GM23338 (cell line): ENCODE measurements around the gene GSDMA. TPM values are rescaled to one million over a fixed set of nuclear protein-coding genes. Genes with fewer than 3 reads are reported as not detected.

Experiments used
- ATAC-seq: fragments of 200-7000 bp; cut with Tn5 transposase; 3 replicates; pipeline ENCODE4 v1.9.1; 2020
- DNase-seq: peaks from one replicate; pipeline ENCODE4 v3.0.0-alpha.2; 2015; ENCODE audit warnings: low spot score
- H2AFZ ChIP-seq: fragments of 200-600 bp; sonication (generic); 2 replicates; pipeline ENCODE4 v1.8.0; 2016; ENCODE audit warnings: antibody characterized with exemption, mild to moderate bottlenecking, moderate library complexity
- H3F3A ChIP-seq: fragments of 200-600 bp; sonication (generic); replicated peaks from 2 replicates; pipeline ENCODE4 v1.8.0; 2017; ENCODE audit warnings: antibody characterized with exemption, mixed run types, low read depth
- H3K27ac ChIP-seq: fragments of 200-600 bp; sonication (generic); 2 replicates; pipeline ENCODE4 v1.6.1; 2016; ENCODE audit warnings: low read depth
- H3K27me3 ChIP-seq: fragments of 200-600 bp; sonication (generic); 2 replicates; pipeline ENCODE4 v1.8.0; 2016; ENCODE audit warnings: mild to moderate bottlenecking, mixed run types, moderate library complexity; ENCODE audit not compliant: insufficient read depth
- H3K36me3 ChIP-seq: fragments of 200-600 bp; sonication (generic); 2 replicates; pipeline ENCODE4 v1.8.0; 2016; ENCODE audit warnings: mild to moderate bottlenecking; ENCODE audit not compliant: insufficient read depth
- H3K4me1 ChIP-seq: fragments of 200-600 bp; sonication (generic); 2 replicates; pipeline ENCODE4 v1.8.0; 2016; ENCODE audit warnings: mild to moderate bottlenecking, moderate library complexity; ENCODE audit not compliant: insufficient read depth
- H3K4me2 ChIP-seq: fragments of 200-600 bp; sonication (generic); 2 replicates; pipeline ENCODE4 v1.7.1; 2017; ENCODE audit warnings: mixed run types
- H3K4me3 ChIP-seq: fragments of 200-600 bp; sonication (generic); 2 replicates; pipeline ENCODE4 v1.6.1; 2016; ENCODE audit warnings: mixed run types
- H3K79me2 ChIP-seq: fragments of 200-600 bp; sonication (generic); replicated peaks from 2 replicates; pipeline ENCODE4 v1.8.0; 2017; ENCODE audit warnings: mild to moderate bottlenecking; ENCODE audit not compliant: insufficient read depth
- H3K9me2 ChIP-seq: fragments of 200-600 bp; sonication (generic); 2 replicates; pipeline ENCODE4 v1.8.0; 2017; ENCODE audit not compliant: insufficient read depth
- H4K20me1 ChIP-seq: fragments of 200-600 bp; sonication (generic); replicated peaks from 2 replicates; pipeline ENCODE4 v1.8.0; 2017; ENCODE audit warnings: mild to moderate bottlenecking; ENCODE audit not compliant: insufficient read depth
- H3K27ac Mint-ChIP-seq: 2 replicates; pipeline ENCODE4 v1.8.0; 2020; ENCODE audit warnings: inconsistent platforms, mild to moderate bottlenecking, moderate library complexity, mixed read lengths
- H3K27me3 Mint-ChIP-seq: 3 replicates; pipeline ENCODE4 v1.8.0; 2022; ENCODE audit warnings: low read depth, mild to moderate bottlenecking, moderate library complexity, mixed read lengths, inconsistent platforms; ENCODE audit not compliant: insufficient read depth, poor library complexity
- H3K36me3 Mint-ChIP-seq: 3 replicates; pipeline ENCODE4 v1.8.0; 2021; ENCODE audit warnings: low read depth, mild to moderate bottlenecking, inconsistent platforms, moderate library complexity, mixed read lengths
- H3K4me1 Mint-ChIP-seq: 3 replicates; pipeline ENCODE4 v1.8.0; 2020; ENCODE audit warnings: mild to moderate bottlenecking, inconsistent platforms, mixed read lengths
- H3K4me3 Mint-ChIP-seq: 3 replicates; pipeline ENCODE4 v1.8.0; 2021; ENCODE audit warnings: moderate library complexity, mild to moderate bottlenecking, inconsistent platforms, mixed read lengths
- H3K9me3 Mint-ChIP-seq: 3 replicates; pipeline ENCODE4 v1.8.0; 2020; ENCODE audit warnings: moderate library complexity, mild to moderate bottlenecking, inconsistent platforms, mixed read lengths
- CREB1 ChIP-seq: fragments of 250-450 bp; sonication (Bioruptor Pico); IDR thresholded peaks from 2 replicates; pipeline ENCODE4 v1.5.0; 2020; ENCODE audit warnings: low read depth, mild to moderate bottlenecking, moderate library complexity
- ETS1 ChIP-seq: IDR thresholded peaks from 2 replicates; pipeline ENCODE4 v1.6.1; 2016; ENCODE audit warnings: antibody characterized with exemption
- EZH2 ChIP-seq: fragments of 200-600 bp; sonication (generic); IDR thresholded peaks from one replicate; pipeline ENCODE4 v1.8.0; 2017; ENCODE audit warnings: antibody characterized with exemption, mild to moderate bottlenecking, low read depth; ENCODE audit not compliant: unreplicated experiment
- EZH2phosphoT487 ChIP-seq: fragments of 200-600 bp; sonication (generic); IDR thresholded peaks from one replicate; pipeline ENCODE4 v1.8.1; 2018; ENCODE audit warnings: antibody characterized with exemption; ENCODE audit not compliant: unreplicated experiment
- JUNB ChIP-seq: IDR thresholded peaks from one replicate; pipeline ENCODE4 v1.6.1; 2016; ENCODE audit warnings: antibody characterized with exemption; ENCODE audit not compliant: unreplicated experiment
- NANOG ChIP-seq: IDR thresholded peaks from 2 replicates; pipeline ENCODE4 v1.6.1; 2016; ENCODE audit warnings: antibody characterized with exemption, borderline replicate concordance
- POLR2AphosphoS5 ChIP-seq: IDR thresholded peaks from 2 replicates; pipeline ENCODE4 v1.6.1; 2016; ENCODE audit warnings: antibody characterized with exemption, low read depth
- STAT1 ChIP-seq: IDR thresholded peaks from one replicate; pipeline ENCODE4 v1.6.1; 2016; ENCODE audit warnings: antibody characterized with exemption; ENCODE audit not compliant: unreplicated experiment
- ZNF114 ChIP-seq: fragments of 250-450 bp; sonication (Bioruptor Pico); IDR thresholded peaks from 2 replicates; pipeline ENCODE4 v1.5.0; 2020; ENCODE audit warnings: mild to moderate bottlenecking, moderate library complexity
- ZNF331 ChIP-seq: fragments of 250-450 bp; sonication (Bioruptor Pico); IDR thresholded peaks from 2 replicates; pipeline ENCODE4 v1.5.0; 2020; ENCODE audit warnings: low read depth, mild to moderate bottlenecking, moderate library complexity
- polyA plus RNA-seq: library from polyadenylated mRNA; unstranded; fragments of >200 nt; fragmentation: Nextera tagmentation; extraction: Ambion mirVana; gene quantifications from 2 replicates; pipeline ENCODE4 v1.2.1, GENCODE V29; 2016
- total RNA-seq: library from RNA; depleted of rRNA; stranded (reverse); fragments of >200 nt; shearing (Covaris generic); gene quantifications from 2 replicates; pipeline ENCODE4 v1.2.3, GENCODE V29; 2014
- TF ChIP-seq, protein P1 (sequence below), 2 experiments: fragments of 200-600 bp in 1 of 2; sonication (generic) in 1 of 2; conservative IDR thresholded peaks; 2 replicates each; pipeline versions ENCODE4 v1.5.1 to v1.6.1; 2016 to 2017; ENCODE audit warnings: antibody characterized with exemption in 2 of 2, low read depth in 2 of 2, mild to moderate bottlenecking in 2 of 2, moderate library complexity in 1 of 2
- TF ChIP-seq, protein P2 (sequence below): IDR thresholded peaks from one replicate; pipeline ENCODE4 v1.6.1; 2018; ENCODE audit warnings: antibody characterized with exemption; ENCODE audit not compliant: unreplicated experiment

The GSDMA gene
- total and polyA plus RNA-seq, 2 experiments from 2014 or later, result not detected

GRCh38 chr17:39965017-39965699 is 2.4 kb downstream of the GSDMA start:
- TF ChIP-seq, protein P1, sequence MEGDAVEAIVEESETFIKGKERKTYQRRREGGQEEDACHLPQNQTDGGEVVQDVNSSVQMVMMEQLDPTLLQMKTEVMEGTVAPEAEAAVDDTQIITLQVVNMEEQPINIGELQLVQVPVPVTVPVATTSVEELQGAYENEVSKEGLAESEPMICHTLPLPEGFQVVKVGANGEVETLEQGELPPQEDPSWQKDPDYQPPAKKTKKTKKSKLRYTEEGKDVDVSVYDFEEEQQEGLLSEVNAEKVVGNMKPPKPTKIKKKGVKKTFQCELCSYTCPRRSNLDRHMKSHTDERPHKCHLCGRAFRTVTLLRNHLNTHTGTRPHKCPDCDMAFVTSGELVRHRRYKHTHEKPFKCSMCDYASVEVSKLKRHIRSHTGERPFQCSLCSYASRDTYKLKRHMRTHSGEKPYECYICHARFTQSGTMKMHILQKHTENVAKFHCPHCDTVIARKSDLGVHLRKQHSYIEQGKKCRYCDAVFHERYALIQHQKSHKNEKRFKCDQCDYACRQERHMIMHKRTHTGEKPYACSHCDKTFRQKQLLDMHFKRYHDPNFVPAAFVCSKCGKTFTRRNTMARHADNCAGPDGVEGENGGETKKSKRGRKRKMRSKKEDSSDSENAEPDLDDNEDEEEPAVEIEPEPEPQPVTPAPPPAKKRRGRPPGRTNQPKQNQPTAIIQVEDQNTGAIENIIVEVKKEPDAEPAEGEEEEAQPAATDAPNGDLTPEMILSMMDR (conservative IDR thresholded peaks at IDR 0.05; ENCODE audit: low read depth in 2 of 2), result no peak
- TF ChIP-seq ZNF331 (CRISPR knock-in tag), result no peak
- no peak for TF ChIP-seq POLR2AphosphoS5
- TF ChIP-seq, protein P2, sequence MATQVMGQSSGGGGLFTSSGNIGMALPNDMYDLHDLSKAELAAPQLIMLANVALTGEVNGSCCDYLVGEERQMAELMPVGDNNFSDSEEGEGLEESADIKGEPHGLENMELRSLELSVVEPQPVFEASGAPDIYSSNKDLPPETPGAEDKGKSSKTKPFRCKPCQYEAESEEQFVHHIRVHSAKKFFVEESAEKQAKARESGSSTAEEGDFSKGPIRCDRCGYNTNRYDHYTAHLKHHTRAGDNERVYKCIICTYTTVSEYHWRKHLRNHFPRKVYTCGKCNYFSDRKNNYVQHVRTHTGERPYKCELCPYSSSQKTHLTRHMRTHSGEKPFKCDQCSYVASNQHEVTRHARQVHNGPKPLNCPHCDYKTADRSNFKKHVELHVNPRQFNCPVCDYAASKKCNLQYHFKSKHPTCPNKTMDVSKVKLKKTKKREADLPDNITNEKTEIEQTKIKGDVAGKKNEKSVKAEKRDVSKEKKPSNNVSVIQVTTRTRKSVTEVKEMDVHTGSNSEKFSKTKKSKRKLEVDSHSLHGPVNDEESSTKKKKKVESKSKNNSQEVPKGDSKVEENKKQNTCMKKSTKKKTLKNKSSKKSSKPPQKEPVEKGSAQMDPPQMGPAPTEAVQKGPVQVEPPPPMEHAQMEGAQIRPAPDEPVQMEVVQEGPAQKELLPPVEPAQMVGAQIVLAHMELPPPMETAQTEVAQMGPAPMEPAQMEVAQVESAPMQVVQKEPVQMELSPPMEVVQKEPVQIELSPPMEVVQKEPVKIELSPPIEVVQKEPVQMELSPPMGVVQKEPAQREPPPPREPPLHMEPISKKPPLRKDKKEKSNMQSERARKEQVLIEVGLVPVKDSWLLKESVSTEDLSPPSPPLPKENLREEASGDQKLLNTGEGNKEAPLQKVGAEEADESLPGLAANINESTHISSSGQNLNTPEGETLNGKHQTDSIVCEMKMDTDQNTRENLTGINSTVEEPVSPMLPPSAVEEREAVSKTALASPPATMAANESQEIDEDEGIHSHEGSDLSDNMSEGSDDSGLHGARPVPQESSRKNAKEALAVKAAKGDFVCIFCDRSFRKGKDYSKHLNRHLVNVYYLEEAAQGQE, result no peak
- TF ChIP-seq CREB1 (CRISPR knock-in tag), result no peak
- no peak for TF ChIP-seq ZNF114 (CRISPR knock-in tag)
- no peak for TF ChIP-seq EZH2
- no peak for TF ChIP-seq EZH2phosphoT487
- no peak for TF ChIP-seq ETS1
- no peak for TF ChIP-seq NANOG
- no peak for TF ChIP-seq JUNB
- TF ChIP-seq STAT1, result no peak
- Histone ChIP-seq H3K27me3 (no peaks in the 10 kb centered on the region), H3K27ac (no peak overlapping the region), H3K4me2 (no peak overlapping the region), H3K4me3 (no peak overlapping the region), H3K4me1 (no peaks in the 10 kb centered on the region), H3K36me3 (no peaks in the 10 kb centered on the region), H3F3A (no peaks in the 10 kb centered on the region), H3K79me2 (no peaks in the 10 kb centered on the region), H2AFZ (no peak overlapping the region), H3K9me2 (no peaks in the 10 kb centered on the region), H4K20me1 (no peaks in the 10 kb centered on the region)
- Mint-ChIP-seq H3K4me3 (no peak overlapping the region), H3K36me3 (no peaks in the 10 kb centered on the region), H3K9me3 (no peaks in the 10 kb centered on the region), H3K27me3 (peaks cover 12% of the 10 kb centered on the region), H3K4me1 (peaks cover 3% of the 10 kb centered on the region; the same call in 2 of the 3 replicates), H3K27ac (no peak overlapping the region)
- DNase-seq, result no peak
- no peak; the same call in 2 of the 3 replicates for ATAC-seq
